B cell (primary cell): ENCODE measurements around the gene NDST1. TPM values are rescaled to one million over a fixed set of nuclear protein-coding genes. Genes with fewer than 3 reads are reported as not detected.

Experiments used
- ATAC-seq: fragments of 200-7000 bp; cut with Tn5 transposase; one replicate; pipeline ENCODE4 v1.10.0; 2021; ENCODE audit warnings: low read depth, mild to moderate bottlenecking, moderate number of reproducible peaks, moderate library complexity
- CTCF ChIA-PET: fragments of 350-600 bp; sonication (Branson Sonifier 250); formaldehyde crosslinking; loops from one replicate; lab custom pipeline; 2021; ENCODE audit warnings: antibody characterized with exemption, inconsistent platforms; lab: Charles Lee
- POLR2A ChIA-PET: fragments of 350-600 bp; sonication (Branson Sonifier 250); formaldehyde crosslinking; loops from one replicate; lab custom pipeline; 2021; ENCODE audit warnings: antibody characterized with exemption; lab: Charles Lee
- DNase-seq: peaks from one replicate; pipeline ENCODE4 v3.0.0; 2013
- H2AFZ ChIP-seq: 2 replicates; pipeline ENCODE4 v1.6.1; 2012; ENCODE audit warnings: mild to moderate bottlenecking, low read depth, low read length; ENCODE audit not compliant: insufficient read depth, poor library complexity, severe bottlenecking
- H3K27ac ChIP-seq, 2 donors: 1 replicate in 1 of 2; 2 replicates in 1 of 2; pipeline ENCODE4 v1.5.1; 2012 to 2013; ENCODE audit warnings: low read length in 2 of 2, mild to moderate bottlenecking in 2 of 2, moderate library complexity in 1 of 2
- H3K27me3 ChIP-seq, 4 experiments: fragments of 200-600 bp in 1 of 4; sonication (generic) in 1 of 4; replicated peaks in 1 of 4; 1 replicate in 2 of 4; 2 replicates in 2 of 4; pipeline versions ENCODE4 v1.6.1 to v1.7.0; 2013 to 2016; ENCODE audit warnings: low read length in 3 of 4, mild to moderate bottlenecking in 2 of 4, mixed read lengths in 1 of 4, moderate library complexity in 1 of 4; ENCODE audit not compliant: insufficient read depth in 4 of 4, control insufficient read depth in 3 of 4; ENCODE audit errors: control extremely low read depth in 1 of 4
- H3K36me3 ChIP-seq, 2 experiments: replicated peaks in 1 of 2; 1 replicate in 1 of 2; 2 replicates in 1 of 2; pipeline versions ENCODE4 v1.6.1 to v1.7.1; 2013; ENCODE audit warnings: low read length in 1 of 2; ENCODE audit not compliant: insufficient read depth in 2 of 2, control insufficient read depth in 1 of 2; ENCODE audit errors: control extremely low read depth in 1 of 2, extremely low read depth in 1 of 2
- H3K4me1 ChIP-seq, 2 donors: fragments of 200-600 bp in 1 of 2; sonication (generic) in 1 of 2; 1 replicate in 1 of 2; 2 replicates in 1 of 2; pipeline versions ENCODE4 v1.5.1 to v1.6.1; 2013 to 2017; ENCODE audit warnings: low read length in 2 of 2; ENCODE audit not compliant: control insufficient read depth in 2 of 2, insufficient read depth in 2 of 2
- H3K4me2 ChIP-seq: replicated peaks from 2 replicates; pipeline ENCODE3; 2012; ENCODE audit warnings: mild to moderate bottlenecking, low read depth, low read length; ENCODE audit not compliant: poor library complexity, severe bottlenecking
- H3K4me3 ChIP-seq, 5 experiments: fragments of 200-600 bp in 1 of 5; sonication (generic) in 1 of 5; 1 replicate in 3 of 5; 2 replicates in 2 of 5; pipeline versions ENCODE4 v1.5.1 to v1.7.0; 2011 to 2016; ENCODE audit warnings: low read length in 4 of 5, mild to moderate bottlenecking in 4 of 5, low read depth in 2 of 5, control low read depth in 1 of 5, moderate library complexity in 1 of 5; ENCODE audit not compliant: insufficient read depth in 1 of 5; ENCODE audit errors: control extremely low read depth in 1 of 5, extremely low read depth in 1 of 5
- H3K79me2 ChIP-seq: fragments of 200-600 bp; sonication (generic); one replicate; pipeline ENCODE4 v1.6.0; 2016; ENCODE audit warnings: low read length; ENCODE audit not compliant: control insufficient read depth, insufficient read depth
- H3K9ac ChIP-seq: fragments of 200-600 bp; sonication (generic); 2 replicates; pipeline ENCODE4 v1.6.1; 2017; ENCODE audit warnings: mild to moderate bottlenecking, low read length, moderate library complexity
- H3K9me3 ChIP-seq, 3 donors: one replicate each; pipeline versions ENCODE4 v1.6.1 to v1.7.1; 2013; ENCODE audit warnings: low read length in 2 of 3; ENCODE audit not compliant: control insufficient read depth in 2 of 3, insufficient read depth in 1 of 3; ENCODE audit errors: control extremely low read depth in 1 of 3
- H4K20me1 ChIP-seq: 2 replicates; pipeline ENCODE4 v1.6.0; 2012; ENCODE audit warnings: mild to moderate bottlenecking, low read length; ENCODE audit not compliant: insufficient read depth, control insufficient read depth, poor library complexity, severe bottlenecking
- H3K27ac Mint-ChIP-seq: one replicate; pipeline ENCODE4 v1.8.0; 2021; ENCODE audit warnings: mixed read lengths
- H3K27me3 Mint-ChIP-seq: one replicate; pipeline ENCODE4 v1.8.0; 2021; ENCODE audit warnings: mixed read lengths
- H3K4me1 Mint-ChIP-seq: one replicate; pipeline ENCODE4 v1.8.0; 2021; ENCODE audit warnings: mixed read lengths
- H3K4me3 Mint-ChIP-seq: one replicate; pipeline ENCODE4 v1.8.0; 2021; ENCODE audit warnings: mixed read lengths
- H3K9me3 Mint-ChIP-seq: one replicate; pipeline ENCODE4 v1.8.0; 2022; ENCODE audit warnings: mixed read lengths; ENCODE audit not compliant: insufficient read depth
- CTCF ChIP-seq: fragments of 200-600 bp; IDR thresholded peaks from one replicate; pipeline ENCODE4 v1.8.0; 2022; ENCODE audit warnings: antibody characterized with exemption, mild to moderate bottlenecking
- EZH2 ChIP-seq: IDR thresholded peaks from 2 replicates; pipeline ENCODE4 v1.6.1; 2012; ENCODE audit warnings: borderline replicate concordance, low read depth, mild to moderate bottlenecking, moderate library complexity, low read length; ENCODE audit not compliant: insufficient read depth, poor library complexity, severe bottlenecking
- WGBS: methylation state at CpG from one replicate; pipeline ENCODE4 v1.1.5; 2013; ENCODE audit warnings: missing lambda C conversion rate; ENCODE audit not compliant: insufficient coverage; 5-methylcytosine and 5-hydroxymethylcytosine counted together
- intact Hi-C: fragments of 100-400 bp; cut with micrococcal nuclease; formaldehyde crosslinking; loops from one replicate; pipeline ENCODE4 v1.10.0; 2022
- polyA plus RNA-seq: library from polyadenylated mRNA; depleted of rRNA; stranded (reverse); fragments of >200 nt; gene quantifications from 2 replicates; pipeline ENCODE4 v1.2.3, GENCODE V29; 2012
- total RNA-seq, 2 donors: library from RNA; stranded (reverse); fragments of 120-200 nt in 1 of 2; gene quantifications; 1 replicate in 1 of 2; 2 replicates in 1 of 2; pipeline versions ENCODE4 v1.2.3 to v1.2.4, GENCODE V29; 2013 to 2022

Gene NDST1
- total and polyA plus RNA-seq, 2 donors (not counting 1 experiment from before 2014, with no cell fraction given): 4.3 to 7.0 TPM

- POLR2A ChIA-PET: no interaction called here
- Mint-ChIP-seq H3K27me3 (peaks cover 9% of the 10 kb centered on the region), H3K27ac (no peak overlapping the region), H3K4me3 (no peak overlapping the region), H3K4me1 (no peaks in the 10 kb centered on the region), H3K9me3 (no peaks in the 10 kb centered on the region)
- H3K79me2 ChIP-seq: no peaks in the 10 kb centered on the region
- H3K4me3 ChIP-seq: no peak overlapping the region
- no peaks in the 10 kb centered on the region for H3K4me1 ChIP-seq
- TF ChIP-seq CTCF (no peak), EZH2 (no peak)
- intact Hi-C loops: no loop called here
- no peaks in the 10 kb centered on the region for H4K20me1 ChIP-seq
- no peaks in the 10 kb centered on the region for H3K36me3 ChIP-seq
- H3K4me2 ChIP-seq: no peak overlapping the region
- CTCF ChIA-PET: no interaction called here
- H3K27me3 ChIP-seq: peaks cover 0 to 4% (median 0%) of the 10 kb centered on the region in 4 experiments
- no peak overlapping the region for H3K9ac ChIP-seq
- H2AFZ ChIP-seq: no peak overlapping the region
- no peaks in the 10 kb centered on the region for H3K9me3 ChIP-seq
- DNase-seq (no peak), ATAC-seq (no peak)
- H3K27ac ChIP-seq: no peak overlapping the region
These were observed 79.1 kb downstream of the NDST1 start for GRCh38 chr5:150587016-150587415.

GRCh38 chr5:150587856-150588595, 80.1 kb downstream of the NDST1 start:
- no peak overlapping the region for H3K27ac Mint-ChIP-seq
- no peaks in the 10 kb centered on the region for H3K9me3 ChIP-seq
- no peaks in the 10 kb centered on the region for H3K4me1 ChIP-seq
- no peaks in the 10 kb centered on the region for H3K4me1 Mint-ChIP-seq
- CTCF ChIA-PET: no interaction called here
- H3K27ac ChIP-seq: no peak overlapping the region
- H3K4me3 ChIP-seq: no peak overlapping the region
- POLR2A ChIA-PET: interaction anchor here (0.6 kb wide), 1 partner anchor 298 kb away, joined by 3 read pairs; no protein-coding TSS in a partner anchor
- ATAC-seq (no peak), DNase-seq (no peak)
- H3K9ac ChIP-seq: no peak overlapping the region
- H3K9me3 Mint-ChIP-seq: no peaks in the 10 kb centered on the region
- WGBS: no CpG with 5 or more reads among the region's 6 CpGs
- intact Hi-C loops: no loop called here
- no peaks in the 10 kb centered on the region for H3K36me3 ChIP-seq
- peaks cover 0 to 4% (median 0%) of the 10 kb centered on the region in 4 experiments for H3K27me3 ChIP-seq
- H3K4me3 Mint-ChIP-seq: no peak overlapping the region
- TF ChIP-seq EZH2: no peak
- TF ChIP-seq CTCF: no peak
- H4K20me1 ChIP-seq: no peaks in the 10 kb centered on the region
- no peaks in the 10 kb centered on the region for H3K79me2 ChIP-seq
- H3K4me2 ChIP-seq: no peak overlapping the region
- H2AFZ ChIP-seq: no peak overlapping the region
- peaks cover 6% of the 10 kb centered on the region for H3K27me3 Mint-ChIP-seq
